Thoracic aorta (tissue), 2 donors: ENCODE data around the gene TNFRSF9. TPM values are rescaled to one million over a fixed set of nuclear protein-coding genes. Genes with fewer than 3 reads are reported as not detected.

Experiments used
- ATAC-seq: fragments of 150-250 bp; one replicate; pipeline ENCODE4 v1.8.0; 2017; ENCODE audit warnings: low read depth; ENCODE audit not compliant: insufficient number of reproducible peaks, low FRiP score
- DNase-seq: peaks from one replicate; pipeline ENCODE4 v3.0.0-alpha.2; 2020; ENCODE audit warnings: low spot score
- H3K27ac ChIP-seq, 2 donors: fragments of 200-600 bp; sonication (generic); 1 replicate in 1 of 2; 2 replicates in 1 of 2; pipeline ENCODE4 v1.5.1; 2016; ENCODE audit warnings: mild to moderate bottlenecking in 2 of 2, moderate library complexity in 2 of 2
- H3K27me3 ChIP-seq: fragments of 200-600 bp; sonication (generic); replicated peaks from 2 replicates; pipeline ENCODE4 v1.6.0; 2016; ENCODE audit warnings: mild to moderate bottlenecking; ENCODE audit not compliant: insufficient read depth
- H3K36me3 ChIP-seq: fragments of 200-600 bp; sonication (generic); one replicate; pipeline ENCODE4 v1.5.1; 2016
- H3K4me1 ChIP-seq, 2 donors: fragments of 200-600 bp; sonication (generic); 1 replicate in 1 of 2; 2 replicates in 1 of 2; pipeline versions ENCODE4 v1.5.1 to v1.6.0; 2016; ENCODE audit warnings: low read depth in 2 of 2, mild to moderate bottlenecking in 1 of 2; ENCODE audit not compliant: control insufficient read depth in 1 of 2
- H3K4me3 ChIP-seq: fragments of 200-600 bp; sonication (generic); 2 replicates; pipeline ENCODE4 v1.5.1; 2016; ENCODE audit warnings: mild to moderate bottlenecking
- H3K9me3 ChIP-seq: fragments of 200-600 bp; sonication (generic); 2 replicates; pipeline ENCODE4 v1.5.1; 2016
- CTCF ChIP-seq: fragments of 200-600 bp; sonication (generic); IDR thresholded peaks from one replicate; pipeline ENCODE4 v1.5.1; 2019; ENCODE audit warnings: antibody characterized with exemption
- total RNA-seq, 2 donors: library from RNA; depleted of rRNA; stranded (reverse); fragments of >200 nt; gene quantifications; one replicate each; pipeline versions ENCODE4 v1.1.0 to v1.2.3, GENCODE V29; 2016

Gene TNFRSF9
- total RNA-seq, 2 donors from 2014 or later: not detected

DNA sequence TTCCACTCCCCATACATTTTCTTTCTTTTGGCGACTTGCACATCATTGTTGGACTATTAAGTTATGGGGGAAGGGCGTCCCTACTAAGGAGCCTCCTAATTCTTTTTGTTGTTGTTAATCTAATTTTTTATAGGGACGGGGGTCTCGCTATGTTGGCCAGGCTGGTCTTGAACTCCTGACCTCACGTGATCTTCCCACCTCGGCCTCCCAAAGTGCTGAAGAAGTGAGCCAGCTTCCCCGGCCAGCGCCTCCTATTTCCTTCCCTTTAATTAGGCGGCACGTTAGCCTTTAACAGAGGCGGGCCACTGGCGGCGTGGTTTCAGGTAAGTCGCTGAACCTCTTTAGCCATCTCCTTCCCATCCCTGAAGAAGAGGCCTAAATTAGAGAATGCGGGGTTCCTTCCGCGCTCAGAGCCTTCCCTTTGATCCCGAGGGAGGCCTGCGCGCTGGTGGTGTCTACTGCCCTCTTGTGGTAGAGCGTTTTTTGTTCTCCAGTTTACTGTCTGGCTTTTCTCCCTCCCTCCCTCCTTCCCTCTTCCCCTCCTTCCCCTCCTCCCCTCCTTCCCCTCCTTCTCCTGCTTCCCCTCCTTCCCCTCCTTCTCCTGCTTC is 38.1 kb downstream of the TNFRSF9 start:
- H3K36me3 ChIP-seq: no peaks in the 10 kb centered on the region
- peak overlapping the region; percentile 70 for H3K4me3 ChIP-seq
- H3K27me3 ChIP-seq: no peaks in the 10 kb centered on the region
- no peak for ATAC-seq
- no peaks in the 10 kb centered on the region for H3K9me3 ChIP-seq
- no peak for DNase-seq
- peaks cover 5 to 19% of the 10 kb centered on the region in 2 donors for H3K4me1 ChIP-seq
- H3K27ac ChIP-seq: no peak overlapping the region
- TF ChIP-seq CTCF: peak; percentile 78

- H3K27ac ChIP-seq: no peak overlapping the region
- no peaks in the 10 kb centered on the region for H3K36me3 ChIP-seq
- no peaks in the 10 kb centered on the region for H3K9me3 ChIP-seq
- H3K27me3 ChIP-seq: no peaks in the 10 kb centered on the region
- H3K4me1 ChIP-seq: peaks cover 0 to 5% of the 10 kb centered on the region in 2 donors
- H3K4me3 ChIP-seq: no peak overlapping the region
- no peak for TF ChIP-seq CTCF
- no peak for DNase-seq
- ATAC-seq: no peak
Observed at GRCh38 chr1:7899741-7900140, 40.9 kb downstream of the TNFRSF9 start.

- Histone ChIP-seq H3K4me1 (peaks cover 6 to 13% of the 10 kb centered on the region in 2 donors), H3K4me3 (no peak overlapping the region), H3K9me3 (no peaks in the 10 kb centered on the region), H3K36me3 (no peaks in the 10 kb centered on the region), H3K27ac (no peak overlapping the region), H3K27me3 (no peaks in the 10 kb centered on the region)
- TF ChIP-seq CTCF: no peak
- ATAC-seq (no peak), DNase-seq (no peak)
Observed at GRCh38 chr1:7898962-7899361, 41.7 kb downstream of the TNFRSF9 start.

- no peaks in the 10 kb centered on the region for H3K9me3 ChIP-seq
- no peak overlapping the region for H3K4me3 ChIP-seq
- ATAC-seq: no peak
- no peaks in the 10 kb centered on the region for H3K36me3 ChIP-seq
- H3K27me3 ChIP-seq: no peaks in the 10 kb centered on the region
- no peak for DNase-seq
- TF ChIP-seq CTCF: no peak
- H3K4me1 ChIP-seq: peaks cover 6 to 16% of the 10 kb centered on the region in 2 donors
- no peak overlapping the region for H3K27ac ChIP-seq
Observed at GRCh38 chr1:7896994-7897393, 43.6 kb downstream of the TNFRSF9 start.

DNA sequence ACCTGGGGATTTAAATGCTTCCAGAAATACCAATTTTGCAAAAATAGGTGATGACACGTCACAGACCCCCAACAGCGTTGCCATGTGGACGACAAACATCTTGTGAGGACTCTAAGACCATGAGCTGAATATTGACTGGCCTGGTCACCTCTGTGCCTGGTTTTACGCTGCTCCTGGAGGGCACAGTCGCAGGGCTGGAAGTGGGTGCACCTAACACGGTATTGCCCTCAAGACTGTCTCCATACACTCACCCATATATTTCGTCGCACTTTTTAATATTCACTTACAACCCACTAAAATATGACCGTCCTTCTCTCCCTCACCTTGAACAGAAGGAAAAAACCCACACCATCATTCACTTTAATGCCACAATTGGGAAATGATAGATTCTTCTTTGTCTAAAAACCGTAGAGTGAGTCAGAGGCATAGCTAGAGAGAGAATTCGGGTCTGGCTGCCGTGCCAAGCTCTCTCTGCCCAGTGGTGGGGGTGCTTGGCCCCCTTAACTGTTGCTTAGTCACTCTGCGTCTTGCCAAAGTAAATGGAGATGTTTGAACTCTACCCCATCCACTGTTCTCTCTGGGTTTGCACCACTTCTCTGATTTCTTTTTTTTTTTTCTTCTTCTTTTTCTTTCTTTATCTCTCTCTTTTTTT is 47.0 kb downstream of the TNFRSF9 start:
- Histone ChIP-seq H3K4me3 (peak overlapping the region; percentile 24), H3K36me3 (no peaks in the 10 kb centered on the region), H3K4me1 (peaks cover 6 to 16% of the 10 kb centered on the region in 2 donors), H3K27me3 (no peaks in the 10 kb centered on the region), H3K9me3 (no peaks in the 10 kb centered on the region), H3K27ac (peak overlapping the region; percentile 8 to 38)
- peak; percentile 50 for DNase-seq
- TF ChIP-seq CTCF: no peak
- ATAC-seq: peak; percentile 94
